ENCODE results near the gene SLC9A2.
A peak's percentile ranks its signal among the peaks of the same experiment; 100 is the strongest.

DNA sequence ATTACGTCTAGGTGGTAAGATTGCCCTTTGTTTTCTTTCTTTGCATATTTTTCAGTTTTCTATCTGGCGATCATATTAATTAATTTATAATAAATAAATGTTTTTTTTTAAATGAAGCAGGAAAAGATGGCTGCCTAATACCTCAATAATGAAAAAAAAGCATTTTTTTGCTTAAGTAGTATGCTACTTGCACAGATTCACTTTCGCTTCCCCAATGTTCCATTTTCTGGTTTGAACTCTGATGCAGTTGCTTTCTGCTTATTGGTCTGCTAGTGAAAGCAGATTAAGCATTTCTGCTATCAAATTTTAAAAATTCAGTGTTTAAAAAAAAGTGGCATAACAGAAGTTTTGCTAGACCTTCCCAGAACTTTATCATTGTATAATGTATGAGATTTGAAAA is 130.6 kb downstream of the SLC9A2 start:
- no peak for TF ChIP-seq FOS (IDR thresholded peaks at IDR 0.05; ENCODE audit: borderline replicate concordance, extremely low read depth, insufficient read length)
- TF ChIP-seq, protein P1, sequence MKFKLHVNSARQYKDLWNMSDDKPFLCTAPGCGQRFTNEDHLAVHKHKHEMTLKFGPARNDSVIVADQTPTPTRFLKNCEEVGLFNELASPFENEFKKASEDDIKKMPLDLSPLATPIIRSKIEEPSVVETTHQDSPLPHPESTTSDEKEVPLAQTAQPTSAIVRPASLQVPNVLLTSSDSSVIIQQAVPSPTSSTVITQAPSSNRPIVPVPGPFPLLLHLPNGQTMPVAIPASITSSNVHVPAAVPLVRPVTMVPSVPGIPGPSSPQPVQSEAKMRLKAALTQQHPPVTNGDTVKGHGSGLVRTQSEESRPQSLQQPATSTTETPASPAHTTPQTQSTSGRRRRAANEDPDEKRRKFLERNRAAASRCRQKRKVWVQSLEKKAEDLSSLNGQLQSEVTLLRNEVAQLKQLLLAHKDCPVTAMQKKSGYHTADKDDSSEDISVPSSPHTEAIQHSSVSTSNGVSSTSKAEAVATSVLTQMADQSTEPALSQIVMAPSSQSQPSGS (IDR thresholded peaks at IDR 0.05; ENCODE audit: low read length), result no peak
- TF ChIP-seq, protein P2, sequence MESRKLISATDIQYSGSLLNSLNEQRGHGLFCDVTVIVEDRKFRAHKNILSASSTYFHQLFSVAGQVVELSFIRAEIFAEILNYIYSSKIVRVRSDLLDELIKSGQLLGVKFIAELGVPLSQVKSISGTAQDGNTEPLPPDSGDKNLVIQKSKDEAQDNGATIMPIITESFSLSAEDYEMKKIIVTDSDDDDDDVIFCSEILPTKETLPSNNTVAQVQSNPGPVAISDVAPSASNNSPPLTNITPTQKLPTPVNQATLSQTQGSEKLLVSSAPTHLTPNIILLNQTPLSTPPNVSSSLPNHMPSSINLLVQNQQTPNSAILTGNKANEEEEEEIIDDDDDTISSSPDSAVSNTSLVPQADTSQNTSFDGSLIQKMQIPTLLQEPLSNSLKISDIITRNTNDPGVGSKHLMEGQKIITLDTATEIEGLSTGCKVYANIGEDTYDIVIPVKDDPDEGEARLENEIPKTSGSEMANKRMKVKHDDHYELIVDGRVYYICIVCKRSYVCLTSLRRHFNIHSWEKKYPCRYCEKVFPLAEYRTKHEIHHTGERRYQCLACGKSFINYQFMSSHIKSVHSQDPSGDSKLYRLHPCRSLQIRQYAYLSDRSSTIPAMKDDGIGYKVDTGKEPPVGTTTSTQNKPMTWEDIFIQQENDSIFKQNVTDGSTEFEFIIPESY (IDR thresholded peaks at IDR 0.05), result no peak
- TF ChIP-seq CBFB (IDR thresholded peaks at IDR 0.05; ENCODE audit: low read depth), result no peak
- TF ChIP-seq, protein P3, sequence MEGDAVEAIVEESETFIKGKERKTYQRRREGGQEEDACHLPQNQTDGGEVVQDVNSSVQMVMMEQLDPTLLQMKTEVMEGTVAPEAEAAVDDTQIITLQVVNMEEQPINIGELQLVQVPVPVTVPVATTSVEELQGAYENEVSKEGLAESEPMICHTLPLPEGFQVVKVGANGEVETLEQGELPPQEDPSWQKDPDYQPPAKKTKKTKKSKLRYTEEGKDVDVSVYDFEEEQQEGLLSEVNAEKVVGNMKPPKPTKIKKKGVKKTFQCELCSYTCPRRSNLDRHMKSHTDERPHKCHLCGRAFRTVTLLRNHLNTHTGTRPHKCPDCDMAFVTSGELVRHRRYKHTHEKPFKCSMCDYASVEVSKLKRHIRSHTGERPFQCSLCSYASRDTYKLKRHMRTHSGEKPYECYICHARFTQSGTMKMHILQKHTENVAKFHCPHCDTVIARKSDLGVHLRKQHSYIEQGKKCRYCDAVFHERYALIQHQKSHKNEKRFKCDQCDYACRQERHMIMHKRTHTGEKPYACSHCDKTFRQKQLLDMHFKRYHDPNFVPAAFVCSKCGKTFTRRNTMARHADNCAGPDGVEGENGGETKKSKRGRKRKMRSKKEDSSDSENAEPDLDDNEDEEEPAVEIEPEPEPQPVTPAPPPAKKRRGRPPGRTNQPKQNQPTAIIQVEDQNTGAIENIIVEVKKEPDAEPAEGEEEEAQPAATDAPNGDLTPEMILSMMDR (IDR thresholded peaks at IDR 0.05 in 2 of 3, conservative IDR thresholded peaks at IDR 0.05 in 1 of 3; ENCODE audit: control insufficient read depth in 2 of 3, extremely low read depth in 1 of 3, insufficient read depth in 1 of 3, low read depth in 3 of 3, low read length in 3 of 3), result no peak
- 0 out of 2 replicates have a peak, but pooled peaks have one; percentile 38 for TF ChIP-seq YY1 (IDR thresholded peaks at IDR 0.05; ENCODE audit: low read depth, low read length)
- no peak for TF ChIP-seq ZBED1 (IDR thresholded peaks at IDR 0.05; ENCODE audit: borderline replicate concordance)

Measured in GM12878 (cell line).